ENCODE measurements around the gene RCOR1. TPM values are rescaled to one million over a fixed set of nuclear protein-coding genes. Genes with fewer than 3 reads are reported as not detected.
"Not testable (repeated sequence)": the region's sequence is repeated elsewhere in the genome, so short reads cannot be mapped to it uniquely, and the experiment has no call there.

Gene RCOR1
- total RNA-seq, 1 experiment from 2014 or later, result 7.1 TPM

DNA sequence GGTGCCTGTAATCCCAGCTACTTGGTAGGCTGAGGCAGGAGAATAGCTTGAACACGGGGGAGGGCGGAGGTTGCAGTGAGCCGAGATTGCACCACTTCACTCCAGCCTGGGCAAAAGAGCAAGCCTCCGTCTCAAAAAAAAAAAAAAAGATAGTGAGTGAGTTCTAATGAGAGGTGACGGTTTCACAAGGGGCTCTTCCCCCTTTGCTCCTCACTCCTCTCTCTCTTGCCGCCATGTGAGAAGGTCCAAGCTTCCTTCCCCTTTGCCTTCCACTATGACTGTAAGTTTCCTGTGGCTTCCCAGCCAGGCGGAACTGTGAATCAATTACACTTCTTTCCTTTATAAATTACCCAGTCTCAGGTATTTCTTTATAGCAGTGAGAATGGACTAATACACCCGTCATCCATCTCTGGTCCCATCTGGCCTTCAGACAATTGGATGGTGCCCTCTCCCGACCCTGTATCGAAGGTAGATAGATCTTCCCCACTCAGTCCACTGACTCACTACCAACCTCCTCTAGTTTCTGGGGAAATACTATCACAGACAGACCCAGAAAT lies 27.0 kb upstream of the RCOR1 start:
- DNase-seq, result no peak
- Histone ChIP-seq H3K9me3 (no peaks in the 10 kb centered on the region), H3K27me3 (no peaks in the 10 kb centered on the region), H3K4me3 (no peak overlapping the region), H3K36me3 (no peaks in the 10 kb centered on the region)

DNA sequence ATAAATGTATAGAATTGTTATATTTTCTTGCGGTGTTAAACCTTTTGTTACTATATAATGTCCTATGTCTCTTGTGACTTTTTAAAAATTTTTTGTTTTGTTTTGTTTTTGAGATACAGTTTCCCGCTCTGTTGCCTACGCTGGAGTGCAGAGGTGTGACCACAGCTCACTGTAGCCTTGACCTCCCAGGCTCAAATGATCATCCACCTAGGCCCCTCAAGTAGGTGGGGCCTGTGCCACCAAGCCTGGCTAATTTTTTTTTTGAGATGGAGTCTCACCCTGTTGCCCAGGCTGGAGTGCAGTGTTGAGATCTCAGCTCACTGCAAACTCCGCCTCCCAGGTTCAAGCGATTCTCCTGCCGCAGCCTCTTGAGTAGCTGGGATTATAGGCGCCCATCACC lies 26.5 kb upstream of the RCOR1 start:
- Histone ChIP-seq H3K27me3 (no peaks in the 10 kb centered on the region), H3K4me3 (no peak overlapping the region), H3K36me3 (no peaks in the 10 kb centered on the region), H3K9me3 (no peaks in the 10 kb centered on the region)
- DNase-seq, result no peak

GRCh38 chr14:102568115-102568614 lies 24.3 kb upstream of the RCOR1 start:
- Histone ChIP-seq H3K27me3 (no peaks in the 10 kb centered on the region), H3K9me3 (no peaks in the 10 kb centered on the region), H3K36me3 (no peaks in the 10 kb centered on the region), H3K4me3 (no peak overlapping the region)
- DNase-seq, result no peak

DNA sequence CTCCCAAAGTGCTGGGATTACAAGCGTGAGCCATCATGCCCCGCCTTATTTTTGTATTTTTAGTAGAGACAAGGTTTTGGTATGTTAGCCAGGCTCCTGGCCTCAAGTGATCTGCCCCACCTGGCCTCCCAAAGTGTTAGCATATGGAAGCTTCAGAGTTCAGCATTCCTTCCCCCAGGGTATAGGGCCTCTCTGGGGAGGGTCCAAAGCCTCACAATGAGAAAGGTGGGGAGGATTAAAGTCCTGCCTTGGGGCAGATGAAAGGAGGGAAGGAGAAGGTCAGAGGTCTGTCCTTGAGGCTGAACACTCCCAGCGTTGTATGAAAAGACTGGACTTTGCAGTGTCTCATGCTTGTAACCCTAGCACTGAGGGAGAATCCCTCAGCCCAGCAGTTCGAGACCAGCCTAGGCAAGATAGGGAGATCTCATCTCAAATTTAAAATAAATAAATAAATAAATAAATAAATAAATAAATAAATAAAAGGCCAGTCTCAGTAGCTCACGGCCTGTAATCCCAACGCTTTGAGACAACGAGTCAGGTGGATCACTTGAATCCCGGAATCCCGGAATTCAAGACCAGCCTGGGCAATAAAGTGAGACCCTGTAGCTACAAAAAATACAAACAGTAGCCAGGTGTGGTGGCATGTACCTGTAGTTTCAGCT lies 22.0 kb upstream of the RCOR1 start:
- no peak for DNase-seq
- H3K4me3 ChIP-seq, result no peak overlapping the region
- H3K27me3 ChIP-seq, result no peaks in the 10 kb centered on the region
- no peaks in the 10 kb centered on the region for H3K9me3 ChIP-seq
- H3K36me3 ChIP-seq, result no peaks in the 10 kb centered on the region

- DNase-seq, result no peak
Observed at GRCh38 chr14:102571043-102571442, 21.4 kb upstream of the RCOR1 start.

GRCh38 chr14:102571478-102572042 lies 20.9 kb upstream of the RCOR1 start:
- H3K9me3 ChIP-seq, result no peaks in the 10 kb centered on the region
- DNase-seq, result no peak
- H3K36me3 ChIP-seq, result no peaks in the 10 kb centered on the region
- no peak overlapping the region for H3K4me3 ChIP-seq
- H3K27me3 ChIP-seq, result no peaks in the 10 kb centered on the region

More at GRCh38 chr14:102571043-102571442, 21.4 kb upstream of the RCOR1 start:
- no peaks in the 10 kb centered on the region for H3K9me3 ChIP-seq
- no peaks in the 10 kb centered on the region for H3K36me3 ChIP-seq
- H3K4me3 ChIP-seq, result no peak overlapping the region
- no peaks in the 10 kb centered on the region for H3K27me3 ChIP-seq

GRCh38 chr14:102573161-102573560 lies 19.3 kb upstream of the RCOR1 start:
- not testable (repeated sequence) for H3K4me3 ChIP-seq, H3K9me3 ChIP-seq, DNase-seq, H3K36me3 ChIP-seq, H3K27me3 ChIP-seq

GRCh38 chr14:102573591-102574046 lies 18.8 kb upstream of the RCOR1 start:
- H3K9me3 ChIP-seq, result no peaks in the 10 kb centered on the region
- DNase-seq, result no peak
- no peaks in the 10 kb centered on the region for H3K27me3 ChIP-seq
- H3K4me3 ChIP-seq, result no peak overlapping the region
- H3K36me3 ChIP-seq, result no peaks in the 10 kb centered on the region

GRCh38 chr14:102574281-102575159 lies 17.9 kb upstream of the RCOR1 start:
- H3K9me3 ChIP-seq, result no peaks in the 10 kb centered on the region
- no peaks in the 10 kb centered on the region for H3K36me3 ChIP-seq
- no peak for DNase-seq
- H3K4me3 ChIP-seq, result no peak overlapping the region
- no peaks in the 10 kb centered on the region for H3K27me3 ChIP-seq

GRCh38 chr14:102575160-102575845 lies 17.1 kb upstream of the RCOR1 start:
- DNase-seq, result no peak

DNA sequence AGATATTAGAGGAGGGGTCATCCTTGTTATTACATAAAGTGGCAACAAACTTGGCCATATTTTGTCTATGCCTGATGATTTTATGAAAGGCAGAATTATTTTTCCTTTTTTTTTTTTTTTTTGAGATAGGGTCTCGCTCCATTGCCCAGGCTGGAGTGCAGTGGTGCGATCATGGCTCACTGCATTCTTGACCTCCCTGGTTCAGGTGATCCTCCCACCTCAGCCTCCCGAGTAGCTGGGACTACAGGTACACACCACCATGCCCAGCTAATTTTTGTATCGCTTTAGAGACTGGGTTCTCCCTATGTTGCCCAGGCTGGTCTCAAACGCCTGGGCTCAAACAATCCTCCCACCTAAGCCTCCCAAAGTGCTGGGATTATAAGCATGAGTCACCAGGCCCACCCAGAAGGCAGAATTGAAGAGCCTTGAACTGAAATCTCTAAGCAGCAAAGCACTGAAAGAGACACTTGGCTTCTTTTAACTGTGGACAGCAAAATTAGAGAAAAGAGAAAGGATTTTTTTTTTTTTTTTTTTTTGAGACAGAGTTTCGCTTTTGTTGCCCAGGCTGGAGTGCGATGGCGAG lies 16.5 kb upstream of the RCOR1 start:
- not testable (repeated sequence) for DNase-seq, H3K27me3 ChIP-seq, H3K4me3 ChIP-seq, H3K36me3 ChIP-seq, H3K9me3 ChIP-seq

More at GRCh38 chr14:102575160-102575845, 17.1 kb upstream of the RCOR1 start:
- no peaks in the 10 kb centered on the region for H3K9me3 ChIP-seq
- H3K36me3 ChIP-seq, result no peaks in the 10 kb centered on the region
- H3K4me3 ChIP-seq, result no peak overlapping the region
- no peaks in the 10 kb centered on the region for H3K27me3 ChIP-seq

GRCh38 chr14:102578821-102579220 lies 13.6 kb upstream of the RCOR1 start:
- H3K4me3 ChIP-seq, result no peak overlapping the region
- no peak for DNase-seq
- no peaks in the 10 kb centered on the region for H3K36me3 ChIP-seq
- H3K27me3 ChIP-seq, result no peaks in the 10 kb centered on the region
- H3K9me3 ChIP-seq, result no peaks in the 10 kb centered on the region

DNA sequence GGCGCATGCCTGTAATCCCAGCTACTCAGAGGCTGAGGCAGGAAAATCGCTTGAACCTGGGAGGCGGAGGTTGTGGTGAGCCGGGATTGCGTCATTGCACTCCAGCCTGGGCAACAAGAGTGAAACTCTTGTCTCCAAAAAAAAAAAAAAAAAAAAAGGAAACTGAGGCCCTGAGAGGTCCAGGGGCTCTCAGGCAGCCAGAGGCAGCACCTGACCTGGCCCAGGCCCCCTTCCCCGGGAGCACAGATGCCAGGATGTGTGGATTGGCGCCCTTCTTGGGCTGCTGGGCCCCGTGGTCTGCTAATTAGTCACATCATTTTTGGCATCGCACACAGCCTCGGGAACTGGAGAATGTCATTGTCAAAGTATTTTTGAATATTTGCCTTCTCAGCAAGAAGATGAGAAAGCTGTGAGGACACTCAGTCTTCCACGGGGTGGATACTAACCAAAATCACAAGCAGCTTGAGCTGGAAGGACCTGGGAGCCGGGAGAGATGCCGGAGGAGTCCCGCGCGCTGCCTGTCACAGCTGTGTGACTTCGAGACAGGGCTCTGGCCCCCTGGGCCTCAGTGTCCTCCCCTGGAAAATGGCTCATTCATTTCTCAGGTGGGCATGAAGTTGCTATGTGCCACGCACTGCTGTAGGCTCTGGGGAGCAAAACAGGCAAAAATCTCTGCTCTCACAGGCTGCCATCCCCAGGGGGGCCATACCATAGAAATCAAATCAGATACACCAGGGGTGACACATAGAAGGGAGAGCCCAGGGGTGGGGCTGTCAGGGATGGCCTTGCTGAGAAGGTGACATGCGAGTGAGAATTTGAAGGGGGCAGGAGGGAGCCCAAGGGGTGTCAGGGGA lies 12.5 kb upstream of the RCOR1 start:
- H3K9me3 ChIP-seq, result no peaks in the 10 kb centered on the region
- DNase-seq, result peak; percentile 15
- H3K36me3 ChIP-seq, result no peaks in the 10 kb centered on the region
- no peaks in the 10 kb centered on the region for H3K27me3 ChIP-seq
- no peak overlapping the region for H3K4me3 ChIP-seq

GRCh38 chr14:102580550-102581110 lies 11.8 kb upstream of the RCOR1 start:
- DNase-seq, result no peak
- no peaks in the 10 kb centered on the region for H3K9me3 ChIP-seq
- H3K36me3 ChIP-seq, result no peaks in the 10 kb centered on the region
- H3K4me3 ChIP-seq, result no peak overlapping the region
- no peaks in the 10 kb centered on the region for H3K27me3 ChIP-seq

- Histone ChIP-seq H3K9me3 (no peaks in the 10 kb centered on the region), H3K36me3 (no peaks in the 10 kb centered on the region), H3K27me3 (no peaks in the 10 kb centered on the region), H3K4me3 (no peak overlapping the region)
- DNase-seq, result no peak
Observed at GRCh38 chr14:102581193-102581592, 11.3 kb upstream of the RCOR1 start.
